Adrenal gland (tissue), 5 donors: ENCODE results near the gene HMGXB3.

Experiments used
- CTCF ChIP-seq, 6 experiments: fragments of 450-650 bp in 4 of 6; fragments of 200-600 bp in 2 of 6; sonication (generic) in 1 of 6; IDR thresholded peaks; 1 replicate in 5 of 6; 2 replicates in 1 of 6; pipeline versions ENCODE4 v1.5.1 to v1.8.0; 2016 to 2021; ENCODE audit warnings: antibody characterized with exemption in 6 of 6, mild to moderate bottlenecking in 2 of 6, moderate library complexity in 1 of 6
- POLR2A ChIP-seq, 2 donors: fragments of 450-650 bp; IDR thresholded peaks; one replicate each; pipeline ENCODE4 v1.6.1; 2017; ENCODE audit warnings: antibody characterized with exemption in 2 of 2, mild to moderate bottlenecking in 2 of 2, moderate library complexity in 1 of 2
- donor health status: DM: no; HTN: no; CAD: no.

GRCh38 chr5:150026682-150027172, 26.2 kb downstream of the HMGXB3 start:
- no peak for TF ChIP-seq CTCF (IDR thresholded peaks at IDR 0.05)
- TF ChIP-seq POLR2A (IDR thresholded peaks at IDR 0.05): no peak
